HL-60 (cell line): Measurements from ENCODE around the gene SLA2.

ENCODE experiments used
- DNase-seq, 2 experiments: peaks; one replicate each; pipeline ENCODE4 v3.0.0-alpha.2; 2010 to 2020; ENCODE audit warnings: low read depth in 1 of 2, low spot score in 1 of 2
- H3K27ac ChIP-seq: fragments of 250-450 bp; sonication (Bioruptor Pico); replicated peaks from 2 replicates; pipeline ENCODE4 v1.5.1; 2020; ENCODE audit warnings: mild to moderate bottlenecking, moderate library complexity
- H3K27me3 ChIP-seq: fragments of 250-450 bp; sonication (Bioruptor Pico); 2 replicates; pipeline ENCODE4 v1.5.1; 2021; ENCODE audit warnings: mild to moderate bottlenecking, moderate library complexity; ENCODE audit not compliant: insufficient read depth, poor library complexity, severe bottlenecking
- H3K4me3 ChIP-seq: replicated peaks from 2 replicates; pipeline ENCODE4 v1.5.1; 2011; ENCODE audit warnings: mild to moderate bottlenecking, control low read depth, low read length; ENCODE audit not compliant: insufficient read depth
- GABPA ChIP-seq: IDR thresholded peaks from 2 replicates; pipeline ENCODE4 v1.6.1; 2012; ENCODE audit warnings: low read depth
- POLR2AphosphoS5 ChIP-seq: IDR thresholded peaks from 2 replicates; pipeline ENCODE4 v1.6.1; 2012; ENCODE audit warnings: low read depth
- REST ChIP-seq: IDR thresholded peaks from 2 replicates; pipeline ENCODE4 v1.6.1; 2012; ENCODE audit warnings: low read depth; ENCODE audit not compliant: insufficient replicate concordance
- SPI1 ChIP-seq: IDR thresholded peaks from 2 replicates; pipeline ENCODE4 v1.6.1; 2012; ENCODE audit warnings: low read depth, mild to moderate bottlenecking, borderline replicate concordance
- TF ChIP-seq, protein P1 (sequence below): IDR thresholded peaks from one replicate; pipeline ENCODE4 v1.5.1; 2011; ENCODE audit warnings: low read length, control low read depth, inconsistent platforms; ENCODE audit not compliant: insufficient read depth

The SLA2 gene

GRCh38 chr20:36572701-36573102 lies 73.3 kb downstream of the SLA2 start:
- no peaks in the 10 kb centered on the region for H3K27me3 ChIP-seq
- H3K27ac ChIP-seq, result no peak overlapping the region; the same call in 1 of the 2 replicates
- no peak for DNase-seq
- TF ChIP-seq SPI1, result no peak
- TF ChIP-seq POLR2AphosphoS5, result no peak
- no peak for TF ChIP-seq GABPA
- TF ChIP-seq, protein P1, sequence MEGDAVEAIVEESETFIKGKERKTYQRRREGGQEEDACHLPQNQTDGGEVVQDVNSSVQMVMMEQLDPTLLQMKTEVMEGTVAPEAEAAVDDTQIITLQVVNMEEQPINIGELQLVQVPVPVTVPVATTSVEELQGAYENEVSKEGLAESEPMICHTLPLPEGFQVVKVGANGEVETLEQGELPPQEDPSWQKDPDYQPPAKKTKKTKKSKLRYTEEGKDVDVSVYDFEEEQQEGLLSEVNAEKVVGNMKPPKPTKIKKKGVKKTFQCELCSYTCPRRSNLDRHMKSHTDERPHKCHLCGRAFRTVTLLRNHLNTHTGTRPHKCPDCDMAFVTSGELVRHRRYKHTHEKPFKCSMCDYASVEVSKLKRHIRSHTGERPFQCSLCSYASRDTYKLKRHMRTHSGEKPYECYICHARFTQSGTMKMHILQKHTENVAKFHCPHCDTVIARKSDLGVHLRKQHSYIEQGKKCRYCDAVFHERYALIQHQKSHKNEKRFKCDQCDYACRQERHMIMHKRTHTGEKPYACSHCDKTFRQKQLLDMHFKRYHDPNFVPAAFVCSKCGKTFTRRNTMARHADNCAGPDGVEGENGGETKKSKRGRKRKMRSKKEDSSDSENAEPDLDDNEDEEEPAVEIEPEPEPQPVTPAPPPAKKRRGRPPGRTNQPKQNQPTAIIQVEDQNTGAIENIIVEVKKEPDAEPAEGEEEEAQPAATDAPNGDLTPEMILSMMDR, result no peak
- no peak for TF ChIP-seq REST
- no peak overlapping the region for H3K4me3 ChIP-seq

GRCh38 chr20:36571564-36572504 lies 74.2 kb downstream of the SLA2 start:
- no peak overlapping the region for H3K27ac ChIP-seq
- no peak for DNase-seq

More at GRCh38 chr20:36571564-36572504, 74.2 kb downstream of the SLA2 start:
- TF ChIP-seq REST, result no peak
- no peak for TF ChIP-seq GABPA
- no peak for TF ChIP-seq SPI1
- TF ChIP-seq, protein P1, result no peak
- Histone ChIP-seq H3K4me3 (no peak overlapping the region), H3K27me3 (no peaks in the 10 kb centered on the region)
